ENCODE results near the gene BLOC1S1.

DNA sequence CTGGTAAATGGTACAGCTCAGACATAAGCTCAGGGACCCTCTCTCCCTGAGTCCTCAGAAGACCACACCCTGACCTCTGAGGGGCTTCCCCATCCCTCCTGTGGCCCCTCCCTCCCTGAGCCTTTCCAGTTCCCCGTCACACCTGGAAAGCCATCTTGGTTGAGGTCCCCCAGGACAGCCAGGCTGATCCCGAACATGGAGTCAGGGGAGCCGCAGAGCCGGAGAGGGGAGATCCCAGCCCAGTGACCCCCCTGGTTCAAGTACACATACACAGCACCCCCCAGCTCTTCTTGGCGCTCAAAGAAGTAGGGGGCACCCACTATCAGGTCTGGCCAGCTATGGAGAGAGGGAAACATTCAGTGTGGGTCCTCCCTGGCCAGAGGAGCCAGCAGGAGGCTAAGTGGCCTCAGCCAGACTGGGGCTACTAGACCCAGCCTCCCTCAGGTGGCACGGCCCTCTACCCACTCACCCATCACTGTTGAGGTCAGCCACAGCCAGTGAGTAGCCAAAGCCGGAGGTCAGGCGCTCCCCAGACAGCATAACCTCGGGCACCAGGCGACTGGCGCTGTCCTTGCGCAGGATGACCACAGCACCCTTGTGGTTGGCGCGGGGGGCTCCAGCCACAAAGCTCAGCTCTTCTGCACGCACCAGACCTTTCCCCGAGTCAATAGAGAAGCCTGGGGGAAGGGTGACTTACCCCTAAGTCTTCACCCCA lies 17.4 kb upstream of the BLOC1S1 start:
- TF ChIP-seq, protein P1, sequence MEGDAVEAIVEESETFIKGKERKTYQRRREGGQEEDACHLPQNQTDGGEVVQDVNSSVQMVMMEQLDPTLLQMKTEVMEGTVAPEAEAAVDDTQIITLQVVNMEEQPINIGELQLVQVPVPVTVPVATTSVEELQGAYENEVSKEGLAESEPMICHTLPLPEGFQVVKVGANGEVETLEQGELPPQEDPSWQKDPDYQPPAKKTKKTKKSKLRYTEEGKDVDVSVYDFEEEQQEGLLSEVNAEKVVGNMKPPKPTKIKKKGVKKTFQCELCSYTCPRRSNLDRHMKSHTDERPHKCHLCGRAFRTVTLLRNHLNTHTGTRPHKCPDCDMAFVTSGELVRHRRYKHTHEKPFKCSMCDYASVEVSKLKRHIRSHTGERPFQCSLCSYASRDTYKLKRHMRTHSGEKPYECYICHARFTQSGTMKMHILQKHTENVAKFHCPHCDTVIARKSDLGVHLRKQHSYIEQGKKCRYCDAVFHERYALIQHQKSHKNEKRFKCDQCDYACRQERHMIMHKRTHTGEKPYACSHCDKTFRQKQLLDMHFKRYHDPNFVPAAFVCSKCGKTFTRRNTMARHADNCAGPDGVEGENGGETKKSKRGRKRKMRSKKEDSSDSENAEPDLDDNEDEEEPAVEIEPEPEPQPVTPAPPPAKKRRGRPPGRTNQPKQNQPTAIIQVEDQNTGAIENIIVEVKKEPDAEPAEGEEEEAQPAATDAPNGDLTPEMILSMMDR (IDR thresholded peaks at IDR 0.05): no peak
- no peak for TF ChIP-seq POLR2A (IDR thresholded peaks at IDR 0.05)
